GM19025 (cell line): Measurements from ENCODE around the gene MT1X.

Experiments used
- ATAC-seq: cut with Tn5 transposase; IDR thresholded peaks from one replicate; pipeline ENCODE4 v1.9.1; 2021; ENCODE audit warnings: mild to moderate bottlenecking, low read depth, moderate library complexity; ENCODE audit not compliant: unreplicated experiment

MT1X gene

GRCh38 chr16:56681939-56682702 is at the start of gene MT1X:
Gene MT1X, plus strand, starts transcription at chr16:56682470. Its CDS starts 71 bp downstream, at chr16:56682541.
- ATAC-seq = peak; percentile 98

DNA sequence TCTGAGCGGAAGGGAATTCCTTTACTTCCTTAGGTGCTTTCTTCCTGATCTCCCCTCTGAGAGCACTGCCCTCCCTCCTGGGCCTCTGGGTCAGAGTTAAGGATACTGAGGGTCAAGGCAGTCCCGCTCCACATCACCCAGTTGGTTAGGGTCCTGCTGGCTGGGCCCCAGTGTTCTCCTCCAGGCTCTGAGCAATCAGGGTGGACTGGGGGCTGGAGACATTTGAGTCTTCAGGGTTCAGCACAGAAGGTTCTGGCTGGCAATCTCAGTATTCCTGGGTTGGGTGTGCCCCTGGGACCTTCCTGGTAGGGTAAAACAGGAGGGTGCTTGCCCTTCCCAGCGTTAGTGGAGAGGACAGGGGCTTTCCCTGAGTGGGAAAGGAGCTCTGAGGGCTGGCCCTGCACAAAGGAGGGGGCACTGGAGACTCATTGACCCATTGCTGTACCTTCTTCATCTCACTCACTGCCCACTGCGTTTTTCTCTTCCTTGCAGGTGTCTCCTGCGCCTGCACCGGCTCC is 49.4 kb upstream of the MT1X start:
- ATAC-seq = no peak

GRCh38 chr16:56633535-56633934 is 48.7 kb upstream of the MT1X start:
- ATAC-seq = no peak

GRCh38 chr16:56634715-56635440 is 47.4 kb upstream of the MT1X start:
- ATAC-seq = no peak

DNA sequence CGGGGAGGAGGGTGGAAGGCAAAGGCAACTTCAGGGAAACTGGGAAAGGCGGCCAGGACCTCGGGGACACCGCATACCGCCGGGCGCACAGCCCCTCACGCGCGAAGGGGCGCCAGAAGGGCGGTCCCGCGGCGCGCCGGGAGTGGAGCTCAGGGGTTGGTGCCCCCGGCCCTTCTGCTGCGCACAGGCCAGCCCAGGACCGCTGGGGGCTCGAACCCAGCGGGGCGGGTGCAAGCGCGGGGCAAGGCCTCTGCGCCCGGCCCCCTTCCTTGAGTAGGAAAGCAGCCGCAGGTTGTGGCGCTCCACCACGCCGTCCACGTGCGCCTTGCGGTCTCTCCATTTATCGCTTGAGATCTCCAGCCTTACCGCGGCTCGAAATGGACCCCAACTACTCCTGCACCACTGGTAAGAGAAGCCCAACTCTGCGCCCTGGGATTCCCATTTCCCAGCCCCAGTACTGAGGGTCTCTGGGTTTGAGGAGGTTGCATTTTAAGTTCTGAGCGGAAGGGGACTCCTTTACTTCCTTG is 46.8 kb upstream of the MT1X start:
- no peak for ATAC-seq

DNA sequence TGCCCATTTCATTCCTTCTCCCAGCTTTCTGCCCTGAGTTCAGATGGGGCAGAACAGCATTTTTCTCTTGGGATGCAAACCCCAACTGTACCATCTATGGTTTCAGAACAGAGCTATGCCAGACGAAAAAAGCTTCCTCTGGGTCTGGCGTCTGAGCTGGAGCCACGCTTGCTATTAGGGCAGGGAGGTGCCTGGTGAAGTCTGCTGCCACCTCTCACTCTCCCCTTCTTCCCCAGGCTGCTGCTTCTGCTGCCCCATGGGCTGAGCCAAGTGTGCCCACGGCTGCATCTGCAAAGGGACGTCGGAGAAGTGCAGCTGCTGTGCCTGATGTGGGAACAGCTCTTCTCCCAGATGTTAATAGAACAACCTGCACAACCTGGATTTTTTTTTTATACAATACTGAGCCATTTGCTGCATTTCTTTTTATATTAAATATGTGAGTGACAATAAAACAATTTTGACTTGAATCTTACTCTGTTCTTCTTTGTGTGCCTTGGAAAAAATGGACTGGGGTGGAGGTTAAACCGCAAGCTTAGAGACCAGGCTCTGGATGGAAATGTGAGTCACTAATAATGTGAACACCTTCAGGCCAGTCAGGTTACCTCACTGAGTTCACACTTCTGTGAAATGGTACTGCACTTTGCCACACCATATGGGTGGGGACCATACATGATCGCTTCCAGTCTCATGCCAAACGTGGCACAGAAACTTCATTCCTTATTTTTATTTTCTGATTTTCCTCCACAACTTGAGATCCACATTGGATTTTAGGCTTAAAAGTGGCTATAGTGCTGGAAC is 45.5 kb upstream of the MT1X start:
- no peak for ATAC-seq

DNA sequence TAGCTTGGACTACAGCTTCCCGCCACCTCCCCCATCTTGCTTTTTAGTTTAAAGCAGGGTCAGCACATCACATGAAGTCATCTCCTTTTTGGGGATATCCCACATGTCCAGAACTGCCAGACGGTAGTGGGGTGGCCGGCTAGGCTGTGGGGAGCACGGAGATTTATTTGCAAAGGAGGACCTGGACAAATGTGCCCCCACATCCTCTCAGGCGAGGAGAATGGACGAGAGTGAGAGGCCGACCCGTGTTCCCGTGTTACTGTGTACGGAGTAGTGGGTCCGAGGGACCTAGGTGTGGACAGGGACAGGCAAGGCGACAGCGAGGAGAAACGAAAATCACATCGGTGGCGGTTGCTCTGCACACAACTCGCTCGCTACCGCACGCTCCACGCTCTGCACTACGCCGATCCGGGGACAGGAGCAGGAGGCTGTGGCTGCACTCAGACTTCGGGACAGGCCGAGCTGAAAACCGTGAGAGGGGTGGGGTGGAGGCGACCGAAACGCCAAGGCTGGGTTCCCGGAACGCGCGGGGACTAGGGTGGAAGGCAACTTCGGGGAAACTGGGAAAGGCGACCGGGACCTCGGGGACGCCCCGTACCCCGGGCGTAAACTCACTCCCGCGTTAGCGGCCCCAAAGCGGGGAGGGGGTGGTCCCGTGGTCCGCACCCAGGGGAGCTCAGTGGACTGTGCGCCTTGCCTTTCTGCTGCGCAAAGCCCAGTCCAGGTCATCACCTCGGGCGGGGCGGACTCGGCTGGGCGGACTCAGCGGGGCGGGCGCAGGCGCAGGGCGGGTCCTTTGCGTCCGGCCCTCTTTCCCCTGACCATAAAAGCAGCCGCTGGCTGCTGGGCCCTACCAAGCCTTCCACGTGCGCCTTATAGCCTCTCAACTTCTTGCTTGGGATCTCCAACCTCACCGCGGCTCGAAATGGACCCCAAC is 44.2 kb upstream of the MT1X start, which contains the start of gene MT1A:
Gene MT1A, plus strand, starts transcription at position 853 of the 937 bp plus-strand sequence. Its CDS starts 73 bp downstream, at position 926.
- no peak for ATAC-seq

DNA sequence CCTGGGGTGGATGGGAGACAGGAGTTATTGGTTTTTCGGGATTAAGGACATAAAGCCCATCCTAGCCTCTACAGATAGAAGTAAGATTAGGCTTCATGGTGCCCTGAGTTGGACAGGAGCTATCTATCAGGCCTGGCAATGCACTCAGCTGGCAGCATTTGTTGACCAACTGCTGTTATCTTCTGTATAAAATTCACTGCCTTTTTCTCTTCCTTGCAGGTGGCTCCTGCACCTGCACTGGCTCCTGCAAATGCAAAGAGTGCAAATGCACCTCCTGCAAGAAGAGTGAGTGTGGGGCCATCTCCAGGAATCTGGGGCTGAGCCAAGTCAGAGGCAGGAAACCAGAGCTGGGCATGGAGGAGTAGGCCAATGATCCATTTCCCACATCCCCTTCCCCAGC is 43.2 kb upstream of the MT1X start:
- ATAC-seq = no peak

GRCh38 chr16:56640076-56640475 is 42.2 kb upstream of the MT1X start:
- no peak for ATAC-seq

GRCh38 chr16:56641166-56641565 is 41.1 kb upstream of the MT1X start:
- no peak for ATAC-seq

- ATAC-seq = no peak
Measured at GRCh38 chr16:56643080-56643778, 39.0 kb upstream of the MT1X start.

- no peak for ATAC-seq
Measured at GRCh38 chr16:56643833-56644232, 38.4 kb upstream of the MT1X start.

DNA sequence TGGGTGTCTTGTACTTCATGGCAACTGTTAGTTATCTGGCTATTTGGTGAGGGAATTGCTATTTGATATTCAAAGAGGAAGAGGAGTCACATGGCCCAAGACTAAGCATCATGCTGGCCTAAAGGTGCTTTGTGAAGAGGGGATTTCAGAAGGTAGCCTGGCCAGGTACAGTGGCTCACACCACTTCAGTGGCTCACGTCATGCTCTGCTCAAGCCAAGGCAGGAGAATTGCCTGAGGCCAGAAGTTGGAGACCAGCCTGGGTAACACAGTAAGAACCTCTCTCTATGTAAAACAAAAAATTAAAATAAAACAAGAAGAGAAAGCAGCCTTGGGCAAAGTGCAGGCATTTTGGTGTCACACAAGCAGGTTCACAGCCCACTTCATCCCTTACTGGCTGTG is 37.0 kb upstream of the MT1X start:
- ATAC-seq = no peak

DNA sequence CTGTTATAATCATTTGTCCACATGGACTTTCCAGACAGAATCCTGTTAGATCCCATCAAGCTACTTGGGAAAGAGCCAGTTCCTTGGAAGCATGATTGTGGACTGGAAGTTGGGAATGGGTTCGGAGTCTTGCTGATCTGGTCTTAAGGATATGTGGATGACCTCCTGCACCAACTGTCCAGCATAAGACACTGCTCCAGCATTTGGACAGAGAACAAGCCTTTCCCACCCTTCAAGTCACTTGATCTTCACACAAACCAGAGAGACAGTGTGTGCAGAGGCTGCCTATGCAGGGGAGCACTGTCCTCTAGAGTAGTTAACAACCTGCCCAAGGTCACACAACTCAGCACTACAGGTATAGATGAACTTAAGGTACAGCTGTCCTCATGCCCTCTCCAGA is 36.4 kb upstream of the MT1X start:
- ATAC-seq = no peak

GRCh38 chr16:56647641-56648431 is 34.4 kb upstream of the MT1X start:
- ATAC-seq = no peak

GRCh38 chr16:56649271-56649670 is 33.0 kb upstream of the MT1X start:
- no peak for ATAC-seq

DNA sequence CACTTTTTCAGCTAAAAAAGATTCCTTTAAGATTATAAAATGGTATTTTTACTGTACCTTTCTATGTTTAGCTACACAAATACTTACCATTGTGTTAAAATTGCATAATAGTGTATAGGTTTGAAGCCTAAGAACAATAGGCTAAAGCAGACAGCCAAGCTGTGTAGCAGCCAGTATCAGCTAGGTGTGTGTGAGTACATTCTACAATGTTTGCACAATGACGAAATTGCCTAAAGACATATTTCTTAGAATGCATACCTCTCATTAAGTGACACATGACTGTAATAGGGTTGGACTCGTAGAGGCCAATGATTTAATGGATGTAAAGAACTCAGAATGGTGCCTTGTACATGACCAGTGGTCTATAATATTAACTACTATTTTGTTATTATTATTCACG is 32.5 kb upstream of the MT1X start:
- ATAC-seq = no peak

- no peak for ATAC-seq
Measured at GRCh38 chr16:56651586-56651985, 30.7 kb upstream of the MT1X start, which contains the start of gene MT1B. Gene MT1B, plus strand, starts transcription at chr16:56651886. Its CDS starts 68 bp downstream, at chr16:56651954.
